Measurements from ENCODE around the gene SS18. TPM values are rescaled to one million over a fixed set of nuclear protein-coding genes. Genes with fewer than 3 reads are reported as not detected.

The SS18 gene
- total RNA-seq, 1 donor, result 120 TPM

DNA sequence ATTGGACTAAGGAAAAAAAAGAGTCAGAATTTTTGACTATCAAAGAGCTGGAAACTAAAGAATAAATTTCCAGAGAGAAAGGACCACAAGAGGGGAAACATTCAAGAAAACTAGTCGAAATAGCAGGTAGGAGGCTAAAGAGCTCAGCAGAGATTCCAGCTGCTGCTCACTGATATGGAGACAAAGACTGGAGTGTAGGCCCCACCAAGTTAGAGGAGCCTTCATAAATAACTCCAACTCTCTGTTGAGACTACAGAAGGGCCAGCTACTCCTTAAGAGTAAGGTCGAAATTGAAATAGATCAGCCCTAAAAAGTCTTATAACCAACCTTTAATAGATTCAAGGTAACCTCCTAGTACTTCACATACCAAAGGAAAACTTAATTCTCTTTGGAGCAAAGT lies 31.1 kb downstream of the SS18 start:
- Histone ChIP-seq H3K9me3 (ENCODE audit: low read depth, low read length) (no peaks in the 10 kb centered on the region), H3K4me1 (ENCODE audit: insufficient read depth, low read length) (peaks cover 4% of the 10 kb centered on the region), H3K79me2 (ENCODE audit: insufficient read depth, low read length) (peaks cover 62% of the 10 kb centered on the region), H4K20me1 (ENCODE audit: insufficient read depth, low read length) (no peaks in the 10 kb centered on the region), H3K27me3 (ENCODE audit: insufficient read depth, low read length) (no peaks in the 10 kb centered on the region), H3K4me3 (ENCODE audit: insufficient read depth, low read length) (no peak overlapping the region), H2AFZ (ENCODE audit: low read length) (no peak overlapping the region), H3K4me2 (ENCODE audit: insufficient read depth, low read length) (no peak overlapping the region), H3K27ac (ENCODE audit: low read depth, low read length) (no peak overlapping the region), H3K36me3 (ENCODE audit: insufficient read depth, low read length) (peaks cover 26% of the 10 kb centered on the region)
- no peak for DNase-seq (ENCODE audit: insufficient read length, low spot score, missing footprints)
- TF ChIP-seq, protein P1, sequence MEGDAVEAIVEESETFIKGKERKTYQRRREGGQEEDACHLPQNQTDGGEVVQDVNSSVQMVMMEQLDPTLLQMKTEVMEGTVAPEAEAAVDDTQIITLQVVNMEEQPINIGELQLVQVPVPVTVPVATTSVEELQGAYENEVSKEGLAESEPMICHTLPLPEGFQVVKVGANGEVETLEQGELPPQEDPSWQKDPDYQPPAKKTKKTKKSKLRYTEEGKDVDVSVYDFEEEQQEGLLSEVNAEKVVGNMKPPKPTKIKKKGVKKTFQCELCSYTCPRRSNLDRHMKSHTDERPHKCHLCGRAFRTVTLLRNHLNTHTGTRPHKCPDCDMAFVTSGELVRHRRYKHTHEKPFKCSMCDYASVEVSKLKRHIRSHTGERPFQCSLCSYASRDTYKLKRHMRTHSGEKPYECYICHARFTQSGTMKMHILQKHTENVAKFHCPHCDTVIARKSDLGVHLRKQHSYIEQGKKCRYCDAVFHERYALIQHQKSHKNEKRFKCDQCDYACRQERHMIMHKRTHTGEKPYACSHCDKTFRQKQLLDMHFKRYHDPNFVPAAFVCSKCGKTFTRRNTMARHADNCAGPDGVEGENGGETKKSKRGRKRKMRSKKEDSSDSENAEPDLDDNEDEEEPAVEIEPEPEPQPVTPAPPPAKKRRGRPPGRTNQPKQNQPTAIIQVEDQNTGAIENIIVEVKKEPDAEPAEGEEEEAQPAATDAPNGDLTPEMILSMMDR (IDR thresholded peaks at IDR 0.05; ENCODE audit: extremely low read depth, low read depth, low read length), result no peak

DNA sequence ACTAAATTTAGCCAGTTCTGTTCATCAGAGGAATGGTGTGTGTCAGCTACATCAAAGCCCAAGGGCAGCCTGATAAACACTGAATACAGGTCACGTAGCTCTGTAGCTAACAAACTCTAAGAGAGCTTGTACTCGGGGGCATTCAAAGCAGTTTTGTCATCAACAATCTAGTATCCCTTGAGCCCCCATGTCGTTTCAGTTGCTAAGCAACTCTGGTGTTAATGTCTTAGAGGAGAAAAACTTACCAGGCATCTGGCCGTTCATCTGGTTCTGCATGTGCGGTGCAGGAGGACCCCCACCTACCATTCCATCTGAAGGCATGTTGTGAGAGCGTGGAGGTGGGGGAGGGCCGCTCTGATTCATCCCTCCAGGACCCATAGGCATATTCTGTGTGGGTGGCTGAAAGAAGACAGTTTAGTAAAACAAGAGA lies 33.1 kb downstream of the SS18 start:
- DNase-seq (ENCODE audit: insufficient read length, low spot score, missing footprints), result no peak
- Histone ChIP-seq H3K4me1 (ENCODE audit: insufficient read depth, low read length) (peaks cover 4% of the 10 kb centered on the region), H3K27ac (ENCODE audit: low read depth, low read length) (peak overlapping the region; percentile 6), H4K20me1 (ENCODE audit: insufficient read depth, low read length) (peaks cover 3% of the 10 kb centered on the region), H3K79me2 (ENCODE audit: insufficient read depth, low read length) (peaks cover 60% of the 10 kb centered on the region), H3K9me3 (ENCODE audit: low read depth, low read length) (no peaks in the 10 kb centered on the region), H2AFZ (ENCODE audit: low read length) (no peak overlapping the region), H3K4me3 (ENCODE audit: insufficient read depth, low read length) (no peak overlapping the region), H3K4me2 (ENCODE audit: insufficient read depth, low read length) (no peak overlapping the region), H3K27me3 (ENCODE audit: insufficient read depth, low read length) (no peaks in the 10 kb centered on the region), H3K36me3 (ENCODE audit: insufficient read depth, low read length) (peaks cover 40% of the 10 kb centered on the region)
- TF ChIP-seq, protein P1 (IDR thresholded peaks at IDR 0.05; ENCODE audit: extremely low read depth, low read depth, low read length), result no peak

DNA sequence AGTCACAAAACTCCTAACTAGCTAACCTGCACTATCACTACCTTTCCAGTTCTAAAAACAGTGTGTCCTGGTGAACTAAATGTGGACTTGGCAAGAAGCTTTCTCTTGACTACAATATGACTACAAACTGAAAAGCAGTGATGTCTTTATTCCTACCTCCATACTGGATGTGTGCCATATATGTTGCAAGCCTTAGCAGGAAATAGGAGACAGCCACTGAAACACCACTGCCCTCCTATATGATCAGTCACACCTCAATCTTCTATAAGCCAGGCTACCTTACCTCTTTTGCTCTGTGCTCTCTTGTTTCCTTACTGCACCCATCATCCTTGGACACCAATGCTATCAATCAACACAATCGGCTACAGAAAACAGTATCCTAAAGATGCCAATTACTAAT lies 34.1 kb downstream of the SS18 start:
- Histone ChIP-seq H3K36me3 (ENCODE audit: insufficient read depth, low read length) (peaks cover 45% of the 10 kb centered on the region), H3K4me2 (ENCODE audit: insufficient read depth, low read length) (no peak overlapping the region), H3K4me1 (ENCODE audit: insufficient read depth, low read length) (peaks cover 4% of the 10 kb centered on the region), H2AFZ (ENCODE audit: low read length) (no peak overlapping the region), H4K20me1 (ENCODE audit: insufficient read depth, low read length) (peaks cover 3% of the 10 kb centered on the region), H3K4me3 (ENCODE audit: insufficient read depth, low read length) (no peak overlapping the region), H3K27me3 (ENCODE audit: insufficient read depth, low read length) (no peaks in the 10 kb centered on the region), H3K27ac (ENCODE audit: low read depth, low read length) (no peak overlapping the region), H3K9me3 (ENCODE audit: low read depth, low read length) (no peaks in the 10 kb centered on the region), H3K79me2 (ENCODE audit: insufficient read depth, low read length) (peaks cover 62% of the 10 kb centered on the region)
- peak; percentile 41 for DNase-seq (ENCODE audit: insufficient read length, low spot score, missing footprints)
- TF ChIP-seq, protein P1 (IDR thresholded peaks at IDR 0.05; ENCODE audit: extremely low read depth, low read depth, low read length), result no peak

DNA sequence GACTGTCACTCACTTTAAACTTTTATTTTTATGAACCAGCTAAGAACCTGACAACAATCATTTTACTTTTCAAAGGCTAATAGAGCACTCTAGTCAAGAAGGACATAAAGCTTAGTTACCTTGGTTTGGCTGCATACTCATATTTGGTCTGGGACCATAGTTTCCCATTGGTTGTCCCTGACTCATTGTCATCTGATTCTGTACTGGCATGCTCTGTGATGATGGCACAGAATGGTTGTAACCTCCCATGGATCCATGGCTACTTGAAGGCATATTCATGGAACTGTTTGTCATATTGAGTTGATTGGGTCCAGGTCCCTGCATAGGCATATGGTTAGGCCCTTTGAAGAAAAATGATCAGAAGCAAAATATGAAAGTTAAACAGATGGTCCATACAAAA lies 37.9 kb downstream of the SS18 start:
- peak; percentile 43 for DNase-seq (ENCODE audit: insufficient read length, low spot score, missing footprints)
- TF ChIP-seq, protein P1 (IDR thresholded peaks at IDR 0.05; ENCODE audit: extremely low read depth, low read depth, low read length), result no peak
- Histone ChIP-seq H3K4me3 (ENCODE audit: insufficient read depth, low read length) (no peak overlapping the region), H3K4me1 (ENCODE audit: insufficient read depth, low read length) (no peaks in the 10 kb centered on the region), H3K79me2 (ENCODE audit: insufficient read depth, low read length) (peaks cover 55% of the 10 kb centered on the region), H3K9me3 (ENCODE audit: low read depth, low read length) (no peaks in the 10 kb centered on the region), H2AFZ (ENCODE audit: low read length) (no peak overlapping the region), H3K27me3 (ENCODE audit: insufficient read depth, low read length) (no peaks in the 10 kb centered on the region), H3K27ac (ENCODE audit: low read depth, low read length) (peak overlapping the region; percentile 10), H3K4me2 (ENCODE audit: insufficient read depth, low read length) (no peak overlapping the region), H3K36me3 (ENCODE audit: insufficient read depth, low read length) (peaks cover 50% of the 10 kb centered on the region), H4K20me1 (ENCODE audit: insufficient read depth, low read length) (peaks cover 10% of the 10 kb centered on the region)
